B cell (primary cell): ENCODE results near the gene KRTAP20-1.

Experiments used
- CTCF ChIP-seq: fragments of 200-600 bp; IDR thresholded peaks from one replicate; pipeline ENCODE4 v1.8.0; 2022; ENCODE audit warnings: antibody characterized with exemption, mild to moderate bottlenecking
- EZH2 ChIP-seq: IDR thresholded peaks from 2 replicates; pipeline ENCODE4 v1.6.1; 2012; ENCODE audit warnings: borderline replicate concordance, low read depth, mild to moderate bottlenecking, moderate library complexity, low read length; ENCODE audit not compliant: insufficient read depth, poor library complexity, severe bottlenecking

GRCh38 chr21:30615199-30615598, 1.0 kb upstream of the KRTAP20-1 start:
- no peak for TF ChIP-seq CTCF
- no peak for TF ChIP-seq EZH2
